ENCODE data around the gene SURF4.

The SURF4 gene

GRCh38 chr9:133332381-133332730 lies 43.5 kb downstream of the SURF4 start:
- H3K27me3 ChIP-seq (ENCODE audit: insufficient read depth, poor library complexity, severe bottlenecking): no peaks in the 10 kb centered on the region
- no peak for DNase-seq (ENCODE audit: low read depth in 1 of 2, low spot score in 1 of 2)
- TF ChIP-seq REST (IDR thresholded peaks at IDR 0.05; ENCODE audit: insufficient replicate concordance, low read depth): no peak
- TF ChIP-seq CTCF (IDR thresholded peaks at IDR 0.05; ENCODE audit: insufficient read depth, low read length): no peak
- no peak for TF ChIP-seq GABPA (IDR thresholded peaks at IDR 0.05; ENCODE audit: low read depth)
- TF ChIP-seq POLR2AphosphoS5 (IDR thresholded peaks at IDR 0.05; ENCODE audit: low read depth): no peak
- TF ChIP-seq SPI1 (IDR thresholded peaks at IDR 0.05; ENCODE audit: borderline replicate concordance, low read depth): no peak

GRCh38 chr9:133331641-133332380 lies 44.0 kb downstream of the SURF4 start:
- Histone ChIP-seq H3K4me3 (replicated peaks; ENCODE audit: insufficient read depth, low read length) (no peak overlapping the region), H3K27ac (replicated peaks) (no peak overlapping the region), H3K27me3 (ENCODE audit: insufficient read depth, poor library complexity, severe bottlenecking) (no peaks in the 10 kb centered on the region)
- TF ChIP-seq CTCF (IDR thresholded peaks at IDR 0.05; ENCODE audit: insufficient read depth, low read length): no peak
- no peak for TF ChIP-seq REST (IDR thresholded peaks at IDR 0.05; ENCODE audit: insufficient replicate concordance, low read depth)
- no peak for TF ChIP-seq GABPA (IDR thresholded peaks at IDR 0.05; ENCODE audit: low read depth)
- no peak for TF ChIP-seq POLR2AphosphoS5 (IDR thresholded peaks at IDR 0.05; ENCODE audit: low read depth)
- TF ChIP-seq SPI1 (IDR thresholded peaks at IDR 0.05; ENCODE audit: borderline replicate concordance, low read depth): no peak
- DNase-seq (ENCODE audit: low read depth in 1 of 2, low spot score in 1 of 2): no peak

More at GRCh38 chr9:133332381-133332730, 43.5 kb downstream of the SURF4 start:
- Histone ChIP-seq H3K4me3 (replicated peaks; ENCODE audit: insufficient read depth, low read length) (no peak overlapping the region), H3K27ac (replicated peaks) (no peak overlapping the region)

- TF ChIP-seq CTCF (IDR thresholded peaks at IDR 0.05; ENCODE audit: insufficient read depth, low read length) (no peak), REST (IDR thresholded peaks at IDR 0.05; ENCODE audit: insufficient replicate concordance, low read depth) (no peak)
- no peaks in the 10 kb centered on the region for H3K27me3 ChIP-seq (ENCODE audit: insufficient read depth, poor library complexity, severe bottlenecking)
- no peak overlapping the region for H3K4me3 ChIP-seq (replicated peaks; ENCODE audit: insufficient read depth, low read length)
- H3K27ac ChIP-seq (replicated peaks): no peak overlapping the region
- no peak for DNase-seq (ENCODE audit: low read depth in 1 of 2, low spot score in 1 of 2)
Observed at GRCh38 chr9:133331221-133331620, 44.6 kb downstream of the SURF4 start.

All from HL-60 (cell line).